Mononuclear cell (primary cell): ENCODE data around the gene TMEM107. TPM values are rescaled to one million over a fixed set of nuclear protein-coding genes. Genes with fewer than 3 reads are reported as not detected.

ENCODE experiments used
- H3K27me3 ChIP-seq: 2 replicates; pipeline ENCODE4 v1.6.0; 2011; ENCODE audit warnings: low read length, control low read depth; ENCODE audit not compliant: insufficient read depth
- H3K4me1 ChIP-seq: 2 replicates; pipeline ENCODE4 v1.5.1; 2011; ENCODE audit warnings: mild to moderate bottlenecking, low read length, control low read depth; ENCODE audit not compliant: insufficient read depth
- H3K4me3 ChIP-seq: 2 replicates; pipeline ENCODE4 v1.5.1; 2011; ENCODE audit warnings: mild to moderate bottlenecking, low read length, moderate library complexity
- H3K9me3 ChIP-seq: 2 replicates; pipeline ENCODE4 v1.5.1; 2011; ENCODE audit warnings: low read depth, mild to moderate bottlenecking, control low read depth, low read length
- total RNA-seq: library from RNA; depleted of rRNA; stranded (reverse); fragments of >200 nt; gene quantifications from one replicate; pipeline ENCODE4 v1.2.3, GENCODE V29; 2012

The TMEM107 gene
- total RNA-seq, 1 donor, result 221 TPM

GRCh38 chr17:8206536-8206935 is 30.4 kb upstream of the TMEM107 start:
- Histone ChIP-seq H3K9me3 (no peaks in the 10 kb centered on the region), H3K4me1 (peaks cover 26% of the 10 kb centered on the region), H3K27me3 (no peaks in the 10 kb centered on the region), H3K4me3 (no peak overlapping the region)

GRCh38 chr17:8204761-8205555 is 28.8 kb upstream of the TMEM107 start:
- H3K4me3 ChIP-seq, result no peak overlapping the region
- H3K4me1 ChIP-seq, result peaks cover 21% of the 10 kb centered on the region
- no peaks in the 10 kb centered on the region for H3K9me3 ChIP-seq
- H3K27me3 ChIP-seq, result no peaks in the 10 kb centered on the region

- peaks cover 52% of the 10 kb centered on the region for H3K4me1 ChIP-seq
- peak overlapping the region; percentile 16 for H3K4me3 ChIP-seq
- no peaks in the 10 kb centered on the region for H3K9me3 ChIP-seq
- H3K27me3 ChIP-seq, result no peaks in the 10 kb centered on the region
Measured at GRCh38 chr17:8192070-8192815, 16.1 kb upstream of the TMEM107 start.

- peak overlapping the region; percentile 73 for H3K4me3 ChIP-seq
- H3K27me3 ChIP-seq, result no peaks in the 10 kb centered on the region
- H3K9me3 ChIP-seq, result no peaks in the 10 kb centered on the region
- H3K4me1 ChIP-seq, result peaks cover 62% of the 10 kb centered on the region
Measured at GRCh38 chr17:8190506-8190905, 14.3 kb upstream of the TMEM107 start.

DNA sequence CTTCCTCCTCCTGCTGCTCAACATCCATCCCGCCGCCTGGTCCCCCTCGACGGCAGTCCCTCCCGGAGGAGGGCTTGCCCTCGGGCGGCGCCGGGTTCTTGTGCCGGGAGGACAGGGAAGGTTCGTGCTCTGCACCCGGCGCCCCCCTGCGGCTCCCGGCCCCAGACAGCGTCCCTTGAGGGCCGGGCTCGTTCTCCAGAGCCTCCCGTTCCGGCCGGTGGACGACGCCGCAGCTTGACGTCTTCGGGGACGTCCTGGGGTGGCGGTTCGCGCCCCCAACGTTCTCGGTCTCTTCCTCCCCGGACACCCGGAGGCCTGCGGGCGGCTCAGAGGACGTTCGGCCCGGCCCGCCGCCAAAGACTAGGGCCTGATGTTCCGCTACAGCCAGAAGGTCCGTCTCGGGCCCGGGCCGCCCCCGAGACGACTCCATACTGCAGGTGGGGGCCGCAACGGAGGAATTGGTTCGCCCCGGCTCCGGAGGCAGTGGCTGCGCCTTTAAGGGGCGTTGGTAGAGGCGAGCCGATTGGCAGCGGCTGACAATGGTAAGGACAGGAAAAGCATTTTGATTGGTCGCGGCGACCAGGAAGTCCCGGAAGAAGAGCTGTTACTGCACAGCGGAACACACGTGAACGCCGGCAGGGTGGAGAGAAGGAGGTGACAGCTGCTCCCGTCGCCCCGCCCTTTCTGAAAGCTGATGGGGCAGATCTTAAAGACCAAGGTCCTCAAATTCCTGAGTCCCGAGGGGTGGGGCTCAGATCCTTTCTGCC is 13.7 kb upstream of the TMEM107 start, which contains the start of gene BORCS6:
Gene BORCS6, minus strand, starts transcription at position 470 of the 767 bp plus-strand sequence. Its CDS starts 40 bp downstream, at position 430.
- Histone ChIP-seq H3K9me3 (no peaks in the 10 kb centered on the region), H3K4me1 (peaks cover 66% of the 10 kb centered on the region), H3K4me3 (peak within 1 kb of the TSS; percentile 73), H3K27me3 (no peaks in the 10 kb centered on the region)

- H3K27me3 ChIP-seq, result no peaks in the 10 kb centered on the region
- H3K4me1 ChIP-seq, result peaks cover 68% of the 10 kb centered on the region
- no peaks in the 10 kb centered on the region for H3K9me3 ChIP-seq
- peak overlapping the region; percentile 73 for H3K4me3 ChIP-seq
Measured at GRCh38 chr17:8189041-8189710, 13.0 kb upstream of the TMEM107 start.

DNA sequence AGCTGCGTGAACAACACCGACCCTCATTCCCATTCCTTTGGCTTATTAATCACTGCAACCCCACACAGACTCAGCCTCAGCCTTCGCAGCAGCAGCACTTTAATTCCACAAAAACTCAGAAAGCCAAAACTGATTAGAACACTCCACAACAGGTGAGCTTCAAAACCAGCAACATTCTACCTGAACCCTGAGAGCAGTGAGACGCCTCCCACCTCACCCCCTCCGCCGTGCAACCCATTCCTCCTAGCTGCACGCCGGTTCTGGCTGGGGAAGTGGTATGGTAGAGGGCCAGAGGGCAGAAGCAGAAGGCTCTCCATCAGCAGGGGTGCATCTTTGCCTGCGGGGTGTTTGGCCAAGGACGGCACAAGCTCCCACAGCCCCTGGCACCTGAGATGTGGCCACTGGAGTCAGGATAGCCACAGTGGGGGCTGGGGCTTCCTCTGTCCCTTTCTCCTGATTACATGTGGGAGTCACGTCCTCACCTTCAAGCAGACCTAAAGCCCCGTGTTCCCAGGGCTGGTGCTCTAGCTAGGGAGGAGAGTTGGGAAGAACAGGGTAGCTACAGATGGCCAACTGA is 12.2 kb upstream of the TMEM107 start:
- peak overlapping the region; percentile 73 for H3K4me3 ChIP-seq
- H3K27me3 ChIP-seq, result no peaks in the 10 kb centered on the region
- peaks cover 68% of the 10 kb centered on the region for H3K4me1 ChIP-seq
- H3K9me3 ChIP-seq, result no peaks in the 10 kb centered on the region

DNA sequence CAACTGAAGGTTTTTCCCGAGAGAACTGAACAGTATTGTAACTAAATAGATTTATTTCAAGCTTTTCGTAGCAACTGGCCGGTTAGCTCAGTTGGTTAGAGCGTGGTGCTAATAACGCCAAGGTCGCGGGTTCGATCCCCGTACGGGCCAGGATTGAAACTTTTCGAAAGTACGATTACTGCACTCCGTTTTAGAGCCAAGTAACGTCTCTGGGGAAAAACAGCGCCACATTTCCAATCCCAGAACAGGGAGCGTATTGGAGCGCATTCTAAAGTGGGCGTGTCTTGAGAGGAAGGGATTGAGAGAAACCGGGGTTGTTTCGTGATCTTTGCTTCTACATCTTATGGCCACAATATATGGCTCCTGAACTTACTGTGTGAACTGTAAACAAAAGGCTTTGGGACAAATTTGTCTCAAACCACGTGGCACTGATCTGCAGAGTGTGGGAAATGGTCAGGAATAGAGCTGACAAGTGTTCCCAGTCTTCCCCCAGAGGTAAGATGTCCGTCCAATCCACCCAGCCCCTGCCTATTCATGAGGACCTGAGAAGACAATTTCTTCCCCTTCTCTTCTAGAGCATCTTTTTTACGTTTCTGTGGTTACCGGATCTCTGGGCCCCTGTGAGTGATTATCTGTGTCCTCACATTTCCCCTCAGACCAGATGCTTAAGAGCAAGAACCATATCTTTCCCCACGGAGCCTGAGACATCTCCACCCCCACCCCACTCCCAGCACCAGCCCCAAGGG is 11.5 kb upstream of the TMEM107 start:
- Histone ChIP-seq H3K9me3 (no peaks in the 10 kb centered on the region), H3K4me1 (peaks cover 61% of the 10 kb centered on the region), H3K4me3 (peak overlapping the region; percentile 73), H3K27me3 (no peaks in the 10 kb centered on the region)

- no peaks in the 10 kb centered on the region for H3K9me3 ChIP-seq
- H3K4me1 ChIP-seq, result peaks cover 54% of the 10 kb centered on the region
- H3K27me3 ChIP-seq, result no peaks in the 10 kb centered on the region
- H3K4me3 ChIP-seq, result peak overlapping the region; percentile 61
Measured at GRCh38 chr17:8186787-8187516, 10.8 kb upstream of the TMEM107 start.

- Histone ChIP-seq H3K27me3 (no peaks in the 10 kb centered on the region), H3K4me3 (peak overlapping the region; percentile 61), H3K4me1 (peaks cover 48% of the 10 kb centered on the region), H3K9me3 (no peaks in the 10 kb centered on the region)
Measured at GRCh38 chr17:8186446-8186786, 10.2 kb upstream of the TMEM107 start.

GRCh38 chr17:8185582-8186445 is 9.6 kb upstream of the TMEM107 start:
- H3K9me3 ChIP-seq, result no peaks in the 10 kb centered on the region
- H3K4me3 ChIP-seq, result peak overlapping the region; percentile 61
- H3K4me1 ChIP-seq, result peaks cover 42% of the 10 kb centered on the region
- H3K27me3 ChIP-seq, result no peaks in the 10 kb centered on the region

DNA sequence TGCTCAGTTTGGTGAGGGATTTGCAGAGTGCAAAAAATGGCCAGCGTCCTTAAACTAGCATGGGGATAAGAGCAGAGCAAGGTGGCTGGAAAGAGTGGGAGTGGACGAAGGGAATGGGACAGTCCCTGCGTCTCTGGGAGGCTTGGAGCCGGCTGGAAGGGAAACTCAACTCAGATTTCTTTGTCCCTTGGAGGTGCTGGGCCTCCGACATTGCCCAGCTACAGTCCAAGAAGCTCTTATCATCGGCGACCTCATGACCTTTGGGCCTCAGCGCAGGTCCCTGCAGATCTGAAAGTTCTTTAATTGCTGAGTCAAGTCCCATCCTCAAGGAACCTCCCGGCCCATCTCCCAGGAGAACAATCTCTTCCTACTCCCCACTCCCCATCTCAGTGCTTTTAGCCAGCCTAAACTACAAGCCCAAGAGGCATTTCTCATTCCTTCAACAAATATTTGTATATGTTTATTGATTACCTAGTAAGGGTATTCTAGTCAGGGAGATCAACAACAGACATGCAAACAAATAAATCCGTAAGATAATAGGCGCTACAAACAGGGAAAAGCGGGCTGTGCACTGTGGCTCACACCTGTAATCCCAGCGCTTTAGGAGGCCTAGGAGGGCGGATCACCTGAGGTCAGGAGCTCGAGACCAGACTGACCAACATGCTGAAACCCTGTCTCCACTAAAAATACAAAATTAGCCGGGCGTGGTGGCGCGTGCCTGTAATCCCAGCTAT is 985 bp upstream of the TMEM107 start:
- Histone ChIP-seq H3K9me3 (no peaks in the 10 kb centered on the region), H3K4me3 (no peak overlapping the region), H3K27me3 (no peaks in the 10 kb centered on the region), H3K4me1 (peaks cover 39% of the 10 kb centered on the region)
